B cell (primary cell): ENCODE measurements around the gene RNF213. TPM values are rescaled to one million over a fixed set of nuclear protein-coding genes. Genes with fewer than 3 reads are reported as not detected.

Experiments used
- ATAC-seq: fragments of 200-7000 bp; cut with Tn5 transposase; one replicate; pipeline ENCODE4 v1.10.0; 2021; ENCODE audit warnings: low read depth, mild to moderate bottlenecking, moderate number of reproducible peaks, moderate library complexity
- CTCF ChIA-PET: fragments of 350-600 bp; sonication (Branson Sonifier 250); formaldehyde crosslinking; loops from one replicate; lab custom pipeline; 2021; ENCODE audit warnings: antibody characterized with exemption, inconsistent platforms; lab: Charles Lee
- POLR2A ChIA-PET: fragments of 350-600 bp; sonication (Branson Sonifier 250); formaldehyde crosslinking; loops from one replicate; lab custom pipeline; 2021; ENCODE audit warnings: antibody characterized with exemption; lab: Charles Lee
- DNase-seq: peaks from one replicate; pipeline ENCODE4 v3.0.0; 2013
- H2AFZ ChIP-seq: 2 replicates; pipeline ENCODE4 v1.6.1; 2012; ENCODE audit warnings: mild to moderate bottlenecking, low read depth, low read length; ENCODE audit not compliant: insufficient read depth, poor library complexity, severe bottlenecking
- H3K27ac ChIP-seq, 2 donors: 1 replicate in 1 of 2; 2 replicates in 1 of 2; pipeline ENCODE4 v1.5.1; 2012 to 2013; ENCODE audit warnings: low read length in 2 of 2, mild to moderate bottlenecking in 2 of 2, moderate library complexity in 1 of 2
- H3K27me3 ChIP-seq, 4 experiments: fragments of 200-600 bp in 1 of 4; sonication (generic) in 1 of 4; replicated peaks in 1 of 4; 1 replicate in 2 of 4; 2 replicates in 2 of 4; pipeline versions ENCODE4 v1.6.1 to v1.7.0; 2013 to 2016; ENCODE audit warnings: low read length in 3 of 4, mild to moderate bottlenecking in 2 of 4, mixed read lengths in 1 of 4, moderate library complexity in 1 of 4; ENCODE audit not compliant: insufficient read depth in 4 of 4, control insufficient read depth in 3 of 4; ENCODE audit errors: control extremely low read depth in 1 of 4
- H3K36me3 ChIP-seq, 2 experiments: replicated peaks in 1 of 2; 1 replicate in 1 of 2; 2 replicates in 1 of 2; pipeline versions ENCODE4 v1.6.1 to v1.7.1; 2013; ENCODE audit warnings: low read length in 1 of 2; ENCODE audit not compliant: insufficient read depth in 2 of 2, control insufficient read depth in 1 of 2; ENCODE audit errors: control extremely low read depth in 1 of 2, extremely low read depth in 1 of 2
- H3K4me1 ChIP-seq, 2 donors: fragments of 200-600 bp in 1 of 2; sonication (generic) in 1 of 2; 1 replicate in 1 of 2; 2 replicates in 1 of 2; pipeline versions ENCODE4 v1.5.1 to v1.6.1; 2013 to 2017; ENCODE audit warnings: low read length in 2 of 2; ENCODE audit not compliant: control insufficient read depth in 2 of 2, insufficient read depth in 2 of 2
- H3K4me2 ChIP-seq: replicated peaks from 2 replicates; pipeline ENCODE3; 2012; ENCODE audit warnings: mild to moderate bottlenecking, low read depth, low read length; ENCODE audit not compliant: poor library complexity, severe bottlenecking
- H3K4me3 ChIP-seq, 5 experiments: fragments of 200-600 bp in 1 of 5; sonication (generic) in 1 of 5; 1 replicate in 3 of 5; 2 replicates in 2 of 5; pipeline versions ENCODE4 v1.5.1 to v1.7.0; 2011 to 2016; ENCODE audit warnings: low read length in 4 of 5, mild to moderate bottlenecking in 4 of 5, low read depth in 2 of 5, control low read depth in 1 of 5, moderate library complexity in 1 of 5; ENCODE audit not compliant: insufficient read depth in 1 of 5; ENCODE audit errors: control extremely low read depth in 1 of 5, extremely low read depth in 1 of 5
- H3K79me2 ChIP-seq: fragments of 200-600 bp; sonication (generic); one replicate; pipeline ENCODE4 v1.6.0; 2016; ENCODE audit warnings: low read length; ENCODE audit not compliant: control insufficient read depth, insufficient read depth
- H3K9ac ChIP-seq: fragments of 200-600 bp; sonication (generic); 2 replicates; pipeline ENCODE4 v1.6.1; 2017; ENCODE audit warnings: mild to moderate bottlenecking, low read length, moderate library complexity
- H3K9me3 ChIP-seq, 3 donors: one replicate each; pipeline versions ENCODE4 v1.6.1 to v1.7.1; 2013; ENCODE audit warnings: low read length in 2 of 3; ENCODE audit not compliant: control insufficient read depth in 2 of 3, insufficient read depth in 1 of 3; ENCODE audit errors: control extremely low read depth in 1 of 3
- H4K20me1 ChIP-seq: 2 replicates; pipeline ENCODE4 v1.6.0; 2012; ENCODE audit warnings: mild to moderate bottlenecking, low read length; ENCODE audit not compliant: insufficient read depth, control insufficient read depth, poor library complexity, severe bottlenecking
- H3K27ac Mint-ChIP-seq: one replicate; pipeline ENCODE4 v1.8.0; 2021; ENCODE audit warnings: mixed read lengths
- H3K27me3 Mint-ChIP-seq: one replicate; pipeline ENCODE4 v1.8.0; 2021; ENCODE audit warnings: mixed read lengths
- H3K4me1 Mint-ChIP-seq: one replicate; pipeline ENCODE4 v1.8.0; 2021; ENCODE audit warnings: mixed read lengths
- H3K4me3 Mint-ChIP-seq: one replicate; pipeline ENCODE4 v1.8.0; 2021; ENCODE audit warnings: mixed read lengths
- H3K9me3 Mint-ChIP-seq: one replicate; pipeline ENCODE4 v1.8.0; 2022; ENCODE audit warnings: mixed read lengths; ENCODE audit not compliant: insufficient read depth
- EZH2 ChIP-seq: IDR thresholded peaks from 2 replicates; pipeline ENCODE4 v1.6.1; 2012; ENCODE audit warnings: borderline replicate concordance, low read depth, mild to moderate bottlenecking, moderate library complexity, low read length; ENCODE audit not compliant: insufficient read depth, poor library complexity, severe bottlenecking
- WGBS: methylation state at CpG from one replicate; pipeline ENCODE4 v1.1.5; 2013; ENCODE audit warnings: missing lambda C conversion rate; ENCODE audit not compliant: insufficient coverage; 5-methylcytosine and 5-hydroxymethylcytosine counted together
- intact Hi-C: fragments of 100-400 bp; cut with micrococcal nuclease; formaldehyde crosslinking; loops from one replicate; pipeline ENCODE4 v1.10.0; 2022
- polyA plus RNA-seq: library from polyadenylated mRNA; depleted of rRNA; stranded (reverse); fragments of >200 nt; gene quantifications from 2 replicates; pipeline ENCODE4 v1.2.3, GENCODE V29; 2012
- total RNA-seq, 2 donors: library from RNA; stranded (reverse); fragments of 120-200 nt in 1 of 2; gene quantifications; 1 replicate in 1 of 2; 2 replicates in 1 of 2; pipeline versions ENCODE4 v1.2.3 to v1.2.4, GENCODE V29; 2013 to 2022
- TF ChIP-seq, protein P1 (sequence below): fragments of 200-600 bp; IDR thresholded peaks from one replicate; pipeline ENCODE4 v1.8.0; 2022; ENCODE audit warnings: antibody characterized with exemption, mild to moderate bottlenecking

The RNF213 gene
- total and polyA plus RNA-seq, 2 donors (not counting 1 experiment from before 2014, with no cell fraction given), result 121 to 287 TPM

DNA sequence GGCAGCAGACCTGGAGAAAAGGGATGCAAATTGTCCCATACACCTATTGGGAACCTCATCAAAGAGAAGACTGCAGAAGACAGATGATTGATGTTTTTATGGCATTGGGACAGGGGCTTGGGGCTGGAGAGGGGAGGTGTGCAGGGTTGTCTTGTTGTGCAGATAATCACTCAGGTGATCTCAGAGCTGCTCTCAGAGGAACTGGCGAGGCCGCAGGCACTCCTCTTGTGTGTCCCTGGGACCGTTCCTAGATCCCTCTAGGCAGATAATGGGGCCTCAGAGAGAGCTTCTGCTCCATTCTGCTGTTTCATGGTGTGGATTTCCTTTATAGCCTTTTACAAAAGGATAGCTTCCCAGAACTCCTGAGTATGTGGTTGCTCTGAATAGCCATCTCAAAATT lies 1.6 kb downstream of the RNF213 start:
- DNase-seq, result no peak
- Histone ChIP-seq H4K20me1 (peaks cover 42% of the 10 kb centered on the region), H3K27ac (peak overlapping the region; percentile 86 to 90), H3K79me2 (peaks cover 51% of the 10 kb centered on the region), H3K4me3 (no peak overlapping the region), H3K9me3 (no peaks in the 10 kb centered on the region), H3K9ac (peak overlapping the region; percentile 88), H3K36me3 (peaks cover 2 to 10% of the 10 kb centered on the region in 2 experiments), H3K4me1 (peaks cover 35 to 57% of the 10 kb centered on the region in 2 donors), H2AFZ (no peak overlapping the region), H3K27me3 (no peaks in the 10 kb centered on the region), H3K4me2 (peak overlapping the region; percentile 92)
- Mint-ChIP-seq H3K4me3 (peak overlapping the region; percentile 97), H3K27me3 (no peaks in the 10 kb centered on the region), H3K4me1 (peaks cover 60% of the 10 kb centered on the region), H3K9me3 (no peaks in the 10 kb centered on the region), H3K27ac (peak overlapping the region; percentile 97)
- ChIA-PET POLR2A (no interaction called here), CTCF (interaction anchor here (0.6 to 1.2 kb wide), 2 partner anchors 10 to 264 kb away, joined by 3 to 4 read pairs; no protein-coding TSS in a partner anchor)
- intact Hi-C loops, result loop anchor here (2.0 to 5.0 kb wide), 4 partner anchors 161 to 1255 kb away; partner anchors contain the start of genes CCDC40, CEP131, GAA and TBC1D16
- TF ChIP-seq, protein P1, sequence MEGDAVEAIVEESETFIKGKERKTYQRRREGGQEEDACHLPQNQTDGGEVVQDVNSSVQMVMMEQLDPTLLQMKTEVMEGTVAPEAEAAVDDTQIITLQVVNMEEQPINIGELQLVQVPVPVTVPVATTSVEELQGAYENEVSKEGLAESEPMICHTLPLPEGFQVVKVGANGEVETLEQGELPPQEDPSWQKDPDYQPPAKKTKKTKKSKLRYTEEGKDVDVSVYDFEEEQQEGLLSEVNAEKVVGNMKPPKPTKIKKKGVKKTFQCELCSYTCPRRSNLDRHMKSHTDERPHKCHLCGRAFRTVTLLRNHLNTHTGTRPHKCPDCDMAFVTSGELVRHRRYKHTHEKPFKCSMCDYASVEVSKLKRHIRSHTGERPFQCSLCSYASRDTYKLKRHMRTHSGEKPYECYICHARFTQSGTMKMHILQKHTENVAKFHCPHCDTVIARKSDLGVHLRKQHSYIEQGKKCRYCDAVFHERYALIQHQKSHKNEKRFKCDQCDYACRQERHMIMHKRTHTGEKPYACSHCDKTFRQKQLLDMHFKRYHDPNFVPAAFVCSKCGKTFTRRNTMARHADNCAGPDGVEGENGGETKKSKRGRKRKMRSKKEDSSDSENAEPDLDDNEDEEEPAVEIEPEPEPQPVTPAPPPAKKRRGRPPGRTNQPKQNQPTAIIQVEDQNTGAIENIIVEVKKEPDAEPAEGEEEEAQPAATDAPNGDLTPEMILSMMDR, result no peak
- TF ChIP-seq EZH2, result no peak
- no peak for ATAC-seq
- WGBS, result 71% methylated on average over 3 of the region's 3 CpGs

DNA sequence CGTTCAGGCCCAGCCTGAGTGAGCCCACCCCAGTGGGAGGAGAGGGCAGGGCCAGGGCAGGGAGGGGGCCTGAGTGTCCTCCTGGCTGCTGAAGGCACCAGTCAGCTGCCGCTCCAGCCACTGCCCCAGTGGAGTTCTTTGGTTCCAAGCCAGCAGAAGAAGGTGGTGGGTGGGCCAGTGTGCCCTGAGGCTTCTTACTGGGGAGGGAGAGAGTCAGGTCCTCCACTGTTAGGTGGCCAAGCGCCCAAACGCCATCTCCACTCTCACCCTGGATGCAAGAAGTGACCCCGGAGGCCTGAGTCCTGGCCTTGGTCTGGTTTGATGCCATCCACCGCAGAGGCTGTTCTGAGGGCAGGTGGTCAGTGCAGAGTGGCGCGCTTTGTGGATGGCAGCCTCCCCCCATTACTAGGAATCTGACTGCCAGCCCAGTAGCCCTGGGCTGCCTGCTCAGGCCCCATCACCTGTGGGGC lies 2.2 kb downstream of the RNF213 start:
- Histone ChIP-seq H3K4me2 (peak overlapping the region; percentile 92), H3K36me3 (peaks cover 2 to 16% of the 10 kb centered on the region in 2 experiments), H3K79me2 (peaks cover 57% of the 10 kb centered on the region), H2AFZ (no peak overlapping the region), H3K27ac (peak overlapping the region; percentile 86 to 90), H3K9me3 (no peaks in the 10 kb centered on the region), H3K9ac (peak overlapping the region; percentile 77), H3K27me3 (no peaks in the 10 kb centered on the region), H4K20me1 (peaks cover 47% of the 10 kb centered on the region), H3K4me3 (peak overlapping the region in 4 of 5 experiments; percentile 71 to 99 (median 90)), H3K4me1 (peaks cover 35 to 57% of the 10 kb centered on the region in 2 donors)
- DNase-seq (no peak), ATAC-seq (no peak)
- Mint-ChIP-seq H3K9me3 (no peaks in the 10 kb centered on the region), H3K27me3 (no peaks in the 10 kb centered on the region), H3K4me1 (peaks cover 63% of the 10 kb centered on the region), H3K27ac (peak overlapping the region; percentile 97), H3K4me3 (peak overlapping the region; percentile 97)
- CTCF ChIA-PET, result interaction anchor here (0.6 to 1.7 kb wide), 4 partner anchors 11 to 161 kb away, joined by 3 to 4 read pairs (median 4); partner anchors contain the start of gene GAA
- intact Hi-C loops, result loop anchor here (1.0 to 5.0 kb wide), 6 partner anchors 9 to 1254 kb away; partner anchors contain the start of genes CCDC40, CEP131, GAA and TBC1D16
- WGBS, result 83% methylated on average over 4 of the region's 8 CpGs
- POLR2A ChIA-PET, result interaction anchor here (0.7 kb wide), 1 partner anchor 531 kb away, joined by 4 read pairs; no protein-coding TSS in a partner anchor
- TF ChIP-seq EZH2, result no peak
- TF ChIP-seq, protein P1, result no peak
